NCI-H2107 (cell line): ENCODE data around the gene GPR84.
"Not testable (repeated sequence)": the region's sequence is repeated elsewhere in the genome, so short reads cannot be mapped to it uniquely, and the experiment has no call there.

Experiments
- DNase-seq: peaks from one replicate; lab custom pipeline; 2025; lab: John Stamatoyannopoulos, UW

The GPR84 gene

GRCh38 chr12:54355104-54355815, 9.0 kb downstream of the GPR84 start:
- no peak for DNase-seq

GRCh38 chr12:54354271-54354670, 10.0 kb downstream of the GPR84 start:
- DNase-seq, result not testable (repeated sequence)

- peak; percentile 32 for DNase-seq
These were observed 11.1 kb downstream of the GPR84 start for GRCh38 chr12:54352891-54353874.

- peak; percentile 81 for DNase-seq
These were observed 12.2 kb downstream of the GPR84 start for GRCh38 chr12:54352022-54352531.

GRCh38 chr12:54351341-54351740, 12.9 kb downstream of the GPR84 start:
- DNase-seq, result no peak

- no peak for DNase-seq
These were observed 13.5 kb downstream of the GPR84 start for GRCh38 chr12:54350743-54351142.

- no peak for DNase-seq
These were observed 14.6 kb downstream of the GPR84 start for GRCh38 chr12:54349679-54350078.

GRCh38 chr12:54349036-54349435, 15.2 kb downstream of the GPR84 start:
- no peak for DNase-seq

GRCh38 chr12:54341378-54342300, 22.6 kb downstream of the GPR84 start:
- no peak for DNase-seq

GRCh38 chr12:54340846-54341245, 23.4 kb downstream of the GPR84 start:
- no peak for DNase-seq

- no peak for DNase-seq
These were observed 25.5 kb downstream of the GPR84 start for GRCh38 chr12:54338698-54339296.

- DNase-seq, result no peak
These were observed 26.2 kb downstream of the GPR84 start for GRCh38 chr12:54337854-54338650.

GRCh38 chr12:54337280-54337842, 26.9 kb downstream of the GPR84 start:
- peak; percentile 38 for DNase-seq

GRCh38 chr12:54333420-54334034, 30.8 kb downstream of the GPR84 start:
- no peak for DNase-seq

GRCh38 chr12:54331461-54331860, 32.8 kb downstream of the GPR84 start:
- DNase-seq, result no peak

GRCh38 chr12:54330442-54330841, 33.8 kb downstream of the GPR84 start:
- no peak for DNase-seq

- no peak for DNase-seq
These were observed 34.5 kb downstream of the GPR84 start for GRCh38 chr12:54329759-54330158.

- no peak for DNase-seq
These were observed 35.5 kb downstream of the GPR84 start for GRCh38 chr12:54328595-54329337.
